Dendritic cell treated with granulocyte-macrophage colony-stimulating factor and Interleukin-4, amounts not matched to agents 40 ng/mL and 50 ng/mL, for 4 days (primary cell): ENCODE data around the gene CYTH1.

Experiments
- H3K27ac Mint-ChIP-seq: one replicate; pipeline ENCODE4 v1.8.0; 2022; ENCODE audit warnings: mild to moderate bottlenecking, mixed read lengths
- H3K27me3 Mint-ChIP-seq: one replicate; pipeline ENCODE4 v1.8.0; 2022; ENCODE audit warnings: mild to moderate bottlenecking, mixed read lengths
- H3K36me3 Mint-ChIP-seq: one replicate; pipeline ENCODE4 v1.8.0; 2022; ENCODE audit warnings: low read depth, mixed read lengths
- H3K4me1 Mint-ChIP-seq: one replicate; pipeline ENCODE4 v1.8.0; 2022; ENCODE audit warnings: low read depth, mixed read lengths
- H3K4me3 Mint-ChIP-seq: one replicate; pipeline ENCODE4 v1.8.0; 2022; ENCODE audit warnings: mild to moderate bottlenecking, moderate library complexity, mixed read lengths
- H3K9me3 Mint-ChIP-seq: one replicate; pipeline ENCODE4 v1.8.0; 2022; ENCODE audit warnings: mixed read lengths
- intact Hi-C: fragments of 100-400 bp; cut with micrococcal nuclease; formaldehyde crosslinking; loops from one replicate; pipeline ENCODE4 v1.15.0; 2022

CYTH1 gene

GRCh38 chr17:78781893-78782304, at the start of gene CYTH1:
TSS of gene CYTH1 (minus strand) at chr17:78782273. CDS start at chr17:78782223, 50 bp downstream.
- Mint-ChIP-seq H3K4me1 (peaks cover 41% of the 10 kb centered on the region), H3K36me3 (peaks cover 22% of the 10 kb centered on the region), H3K4me3 (peak within 1 kb of the TSS; percentile 79), H3K27me3 (no peaks in the 10 kb centered on the region), H3K27ac (peak within 1 kb of the TSS; percentile 89), H3K9me3 (no peaks in the 10 kb centered on the region)
- intact Hi-C loops = loop anchor here (5.0 kb wide), 1 partner anchor 35 kb away; no protein-coding TSS in a partner anchor

GRCh38 chr17:78829477-78829876, 47.4 kb upstream of the CYTH1 start:
- peaks cover 93% of the 10 kb centered on the region for H3K36me3 Mint-ChIP-seq
- no peak overlapping the region for H3K4me3 Mint-ChIP-seq
- intact Hi-C loops = no loop called here
- H3K4me1 Mint-ChIP-seq = peaks cover 30% of the 10 kb centered on the region
- H3K27ac Mint-ChIP-seq = no peak overlapping the region
- no peaks in the 10 kb centered on the region for H3K27me3 Mint-ChIP-seq
- no peaks in the 10 kb centered on the region for H3K9me3 Mint-ChIP-seq

DNA sequence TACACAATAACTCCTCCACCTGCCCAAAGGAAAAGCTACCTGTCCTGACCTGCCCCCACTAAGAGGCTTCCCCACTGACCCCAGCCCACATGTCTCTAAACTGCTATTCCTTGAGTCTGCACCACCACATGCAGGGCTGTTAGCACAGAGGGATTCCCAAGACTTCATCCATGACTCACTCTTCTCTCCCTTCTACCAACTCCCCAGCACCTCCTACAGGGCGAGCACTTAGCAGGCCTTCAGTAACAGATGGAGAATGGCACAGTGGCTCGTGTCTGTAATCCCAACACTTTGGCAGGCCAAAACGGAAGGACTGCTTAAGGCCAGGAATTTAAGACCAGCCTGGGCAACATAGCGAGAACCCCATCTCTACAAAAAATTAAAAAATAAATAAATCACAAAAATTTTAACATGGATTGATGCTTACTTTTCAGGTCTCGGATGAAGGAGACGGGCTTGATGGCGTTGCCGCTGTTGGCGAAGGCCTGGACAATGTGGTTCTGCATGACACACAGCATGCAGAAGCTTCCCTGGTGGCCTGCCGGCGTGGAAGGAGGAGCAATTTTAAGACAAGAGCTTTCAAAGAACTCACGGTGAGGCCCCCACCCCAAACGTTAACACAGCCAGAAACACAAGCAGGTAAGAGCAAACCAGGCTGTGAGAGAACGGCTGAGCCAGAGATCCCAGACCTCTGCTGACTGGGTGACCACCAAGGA, 46.6 kb upstream of the CYTH1 start:
- no peaks in the 10 kb centered on the region for H3K27me3 Mint-ChIP-seq
- H3K4me3 Mint-ChIP-seq = no peak overlapping the region
- no peak overlapping the region for H3K27ac Mint-ChIP-seq
- H3K9me3 Mint-ChIP-seq = no peaks in the 10 kb centered on the region
- H3K4me1 Mint-ChIP-seq = peaks cover 30% of the 10 kb centered on the region
- peaks cover 93% of the 10 kb centered on the region for H3K36me3 Mint-ChIP-seq
- intact Hi-C loops = no loop called here

DNA sequence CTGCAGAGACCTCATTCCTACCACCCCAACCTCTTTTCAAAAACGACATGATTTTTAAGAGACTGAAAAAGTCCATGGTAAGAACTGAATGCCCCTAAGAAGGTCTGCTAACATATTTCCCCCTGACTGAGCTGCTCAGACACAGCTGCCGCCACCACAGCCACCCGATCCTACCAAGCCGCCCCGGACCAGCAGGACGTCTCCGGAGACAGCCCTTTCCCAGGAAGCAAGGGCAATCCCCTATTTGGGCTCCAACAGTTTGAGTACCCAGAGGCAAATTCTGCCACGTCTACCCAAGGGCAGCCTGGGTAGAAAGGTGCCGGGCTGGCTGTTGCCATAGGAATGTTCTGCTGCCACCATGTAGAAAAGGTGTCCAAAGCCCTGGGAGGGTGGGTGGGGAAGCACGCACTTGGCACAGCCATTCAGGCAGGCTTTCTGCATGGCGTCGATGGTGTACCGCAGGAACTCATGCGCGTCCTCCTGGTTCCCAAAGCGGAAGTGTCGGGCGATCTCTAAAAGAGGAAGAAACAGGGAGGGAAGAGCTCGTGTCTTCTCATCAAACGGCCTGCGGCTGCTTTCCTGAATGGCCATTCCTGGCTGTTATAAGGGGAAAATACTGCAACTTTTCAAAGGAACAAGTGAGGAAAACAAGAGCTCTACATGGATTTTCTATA, 44.9 kb upstream of the CYTH1 start:
- peaks cover 30% of the 10 kb centered on the region for H3K4me1 Mint-ChIP-seq
- H3K4me3 Mint-ChIP-seq = no peak overlapping the region
- H3K27me3 Mint-ChIP-seq = no peaks in the 10 kb centered on the region
- peak overlapping the region; percentile 71 for H3K27ac Mint-ChIP-seq
- intact Hi-C loops = no loop called here
- peaks cover 93% of the 10 kb centered on the region for H3K36me3 Mint-ChIP-seq
- no peaks in the 10 kb centered on the region for H3K9me3 Mint-ChIP-seq

- Mint-ChIP-seq H3K4me1 (peaks cover 30% of the 10 kb centered on the region), H3K27ac (peak overlapping the region; percentile 71), H3K9me3 (no peaks in the 10 kb centered on the region), H3K4me3 (no peak overlapping the region), H3K36me3 (peaks cover 93% of the 10 kb centered on the region), H3K27me3 (no peaks in the 10 kb centered on the region)
- intact Hi-C loops = no loop called here
Measured at GRCh38 chr17:78826421-78826820, 44.3 kb upstream of the CYTH1 start.

GRCh38 chr17:78825696-78826095, 43.6 kb upstream of the CYTH1 start:
- intact Hi-C loops = no loop called here
- Mint-ChIP-seq H3K4me1 (peaks cover 30% of the 10 kb centered on the region), H3K36me3 (peaks cover 93% of the 10 kb centered on the region), H3K9me3 (no peaks in the 10 kb centered on the region), H3K27me3 (no peaks in the 10 kb centered on the region), H3K4me3 (no peak overlapping the region), H3K27ac (peak overlapping the region; percentile 14)

DNA sequence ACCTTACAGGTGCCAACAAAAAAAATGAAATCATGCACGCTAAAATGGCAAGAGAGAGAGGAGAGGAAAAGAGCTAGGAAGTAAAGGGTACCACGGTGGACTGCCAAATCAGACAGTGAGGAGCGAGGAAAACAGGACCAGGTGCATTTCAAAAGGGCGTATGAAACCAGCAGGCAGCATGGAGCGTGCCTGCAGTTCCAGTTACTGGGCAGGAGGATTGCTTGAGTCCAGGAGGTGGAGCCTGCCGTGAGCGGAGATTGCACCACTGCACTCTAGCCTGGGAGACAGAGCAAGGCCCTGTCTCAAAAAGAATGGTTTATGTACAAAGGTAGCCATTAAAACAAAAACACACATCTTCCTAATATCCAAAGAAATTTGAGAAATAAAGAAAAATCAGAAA, 42.2 kb upstream of the CYTH1 start:
- intact Hi-C loops = no loop called here

GRCh38 chr17:78823282-78824046, 41.4 kb upstream of the CYTH1 start:
- H3K9me3 Mint-ChIP-seq = no peaks in the 10 kb centered on the region
- no peak overlapping the region for H3K27ac Mint-ChIP-seq
- no peak overlapping the region for H3K4me3 Mint-ChIP-seq
- H3K4me1 Mint-ChIP-seq = peaks cover 28% of the 10 kb centered on the region
- no peaks in the 10 kb centered on the region for H3K27me3 Mint-ChIP-seq
- intact Hi-C loops = no loop called here
- H3K36me3 Mint-ChIP-seq = peaks cover 97% of the 10 kb centered on the region

More for the DNA sequence above, 42.2 kb upstream of the CYTH1 start:
- peaks cover 30% of the 10 kb centered on the region for H3K4me1 Mint-ChIP-seq
- no peaks in the 10 kb centered on the region for H3K9me3 Mint-ChIP-seq
- H3K27ac Mint-ChIP-seq = no peak overlapping the region
- H3K36me3 Mint-ChIP-seq = peaks cover 97% of the 10 kb centered on the region
- H3K4me3 Mint-ChIP-seq = no peak overlapping the region
- no peaks in the 10 kb centered on the region for H3K27me3 Mint-ChIP-seq

DNA sequence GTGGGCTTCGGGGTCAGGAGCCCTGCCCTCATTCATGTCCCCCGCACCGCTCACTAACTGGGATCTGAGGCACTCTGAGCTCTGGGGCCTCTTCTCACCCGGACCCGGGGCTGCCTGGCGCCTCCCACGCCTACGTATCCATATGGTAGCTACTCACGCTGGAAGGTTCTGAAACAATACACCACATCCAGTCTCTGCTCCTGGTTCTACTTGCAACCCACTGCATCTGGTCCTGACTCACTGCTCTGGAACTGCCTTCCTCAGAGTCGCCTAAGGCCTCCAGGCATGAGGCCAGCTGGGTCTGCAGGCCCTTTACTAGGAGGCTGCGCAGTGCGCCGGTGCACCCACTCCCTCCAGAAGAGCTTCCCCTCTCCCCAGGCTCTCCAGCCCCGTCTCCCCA, 40.5 kb upstream of the CYTH1 start:
- H3K27me3 Mint-ChIP-seq = no peaks in the 10 kb centered on the region
- H3K4me3 Mint-ChIP-seq = no peak overlapping the region
- H3K36me3 Mint-ChIP-seq = peaks cover 97% of the 10 kb centered on the region
- H3K27ac Mint-ChIP-seq = no peak overlapping the region
- peaks cover 19% of the 10 kb centered on the region for H3K4me1 Mint-ChIP-seq
- intact Hi-C loops = no loop called here
- no peaks in the 10 kb centered on the region for H3K9me3 Mint-ChIP-seq

DNA sequence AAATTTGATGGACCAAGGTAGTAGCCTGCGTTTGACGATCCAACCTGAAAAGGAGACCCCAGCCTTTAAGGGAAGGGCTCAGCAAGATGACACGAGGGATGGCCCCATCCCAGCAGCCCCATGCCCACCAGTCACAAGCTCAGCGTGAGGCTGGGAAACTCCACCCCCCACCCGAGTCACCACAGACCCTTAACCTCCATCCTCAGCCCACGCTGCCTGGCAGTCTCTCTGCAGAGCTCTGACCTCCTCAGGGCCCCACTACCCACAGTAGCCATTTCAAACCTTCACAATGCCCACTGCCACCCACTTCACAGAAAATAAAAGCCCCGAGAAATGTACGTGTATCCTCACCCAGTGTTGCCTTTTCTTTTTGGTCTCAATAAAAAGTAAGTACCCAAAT, 39.9 kb upstream of the CYTH1 start:
- intact Hi-C loops = no loop called here
- Mint-ChIP-seq H3K27me3 (no peaks in the 10 kb centered on the region), H3K4me3 (no peak overlapping the region), H3K27ac (no peak overlapping the region), H3K36me3 (peaks cover 97% of the 10 kb centered on the region), H3K9me3 (no peaks in the 10 kb centered on the region), H3K4me1 (peaks cover 13% of the 10 kb centered on the region)

GRCh38 chr17:78820841-78821240, 38.8 kb upstream of the CYTH1 start:
- H3K4me3 Mint-ChIP-seq = no peak overlapping the region
- no peaks in the 10 kb centered on the region for H3K27me3 Mint-ChIP-seq
- peaks cover 4% of the 10 kb centered on the region for H3K4me1 Mint-ChIP-seq
- intact Hi-C loops = no loop called here
- peaks cover 100% of the 10 kb centered on the region for H3K36me3 Mint-ChIP-seq
- no peaks in the 10 kb centered on the region for H3K9me3 Mint-ChIP-seq
- no peak overlapping the region for H3K27ac Mint-ChIP-seq

DNA sequence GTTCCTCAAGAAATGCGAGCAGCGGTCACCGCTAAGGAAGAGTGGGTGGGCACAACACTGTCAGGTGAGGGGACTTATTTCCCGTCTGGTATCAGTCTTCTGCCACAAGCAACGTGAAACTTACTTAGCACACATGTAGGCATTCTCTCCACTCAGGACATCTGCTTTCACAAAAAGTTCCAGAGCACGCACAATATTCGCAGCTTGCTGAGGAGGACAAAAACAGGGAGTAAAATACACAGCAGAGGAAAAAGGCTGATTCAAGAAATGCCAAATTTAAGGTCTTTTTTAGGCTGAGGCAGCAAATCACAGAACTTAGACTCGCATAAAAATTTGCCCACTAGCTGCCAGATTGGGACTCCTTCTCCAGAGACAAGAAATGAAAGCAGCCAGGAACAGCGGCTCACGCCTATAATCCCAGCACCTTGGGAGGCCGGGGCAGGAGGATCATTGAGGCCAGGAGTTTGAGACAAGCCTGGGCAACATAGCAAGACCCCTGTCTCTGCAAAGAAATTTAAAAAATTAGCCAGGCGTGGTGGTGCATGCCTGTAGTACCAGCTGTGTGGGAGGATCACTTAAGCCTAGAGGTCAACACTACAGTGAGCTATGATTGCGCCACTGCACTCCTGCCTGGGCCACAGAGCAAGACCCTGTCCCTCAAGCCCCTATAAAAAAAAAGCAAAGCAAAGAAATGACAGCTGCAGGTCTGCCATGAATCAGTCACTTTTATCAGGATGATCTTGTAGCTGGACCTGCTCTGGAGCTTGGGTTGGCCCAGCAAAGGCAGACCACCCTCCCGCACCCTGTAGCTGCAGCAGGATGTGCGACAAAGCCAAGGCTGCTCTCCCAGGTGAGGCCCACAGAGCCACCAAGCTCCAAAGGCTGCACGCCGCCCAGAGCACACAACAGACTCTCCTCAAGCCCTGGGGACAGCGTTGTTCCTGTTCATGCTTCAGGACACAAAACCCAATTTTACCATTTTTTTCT, 38.0 kb upstream of the CYTH1 start:
- Mint-ChIP-seq H3K36me3 (peaks cover 100% of the 10 kb centered on the region), H3K9me3 (no peaks in the 10 kb centered on the region), H3K4me1 (no peaks in the 10 kb centered on the region), H3K27ac (no peak overlapping the region), H3K27me3 (no peaks in the 10 kb centered on the region), H3K4me3 (no peak overlapping the region)
- intact Hi-C loops = no loop called here

DNA sequence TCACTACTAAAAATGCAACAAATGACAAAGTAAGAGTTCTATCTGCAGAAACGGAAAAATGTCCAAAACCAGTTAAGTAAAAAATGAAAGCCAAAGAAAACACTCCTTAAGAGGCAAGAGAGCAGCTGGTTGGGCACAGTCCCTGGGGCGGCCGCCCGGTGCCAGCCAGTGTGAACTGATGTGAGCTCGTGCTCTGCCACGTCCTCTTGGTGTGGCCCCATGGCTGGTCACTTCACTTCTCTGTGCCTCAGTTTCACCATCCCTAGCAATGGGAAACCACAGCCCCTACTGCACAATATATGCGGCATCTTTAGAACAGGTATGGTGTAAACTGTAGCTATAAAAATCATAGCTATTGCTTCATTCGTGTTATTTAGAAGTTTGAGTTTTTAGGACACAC, 37.3 kb upstream of the CYTH1 start:
- intact Hi-C loops = no loop called here

More for the DNA sequence above, 37.3 kb upstream of the CYTH1 start:
- Mint-ChIP-seq H3K4me1 (no peaks in the 10 kb centered on the region), H3K36me3 (peaks cover 100% of the 10 kb centered on the region), H3K27ac (no peak overlapping the region), H3K4me3 (no peak overlapping the region), H3K27me3 (no peaks in the 10 kb centered on the region), H3K9me3 (no peaks in the 10 kb centered on the region)
